HepG2 (cell line): ENCODE measurements around the gene ELMOD3. TPM values are rescaled to one million over a fixed set of nuclear protein-coding genes. Genes with fewer than 3 reads are reported as not detected.

Experiments used
- ATF7-NPFF ChIP-seq: sonication (generic); formaldehyde crosslinking; IDR thresholded peaks from 2 replicates; pipeline ENCODE4 v1.8.1; 2023; ENCODE audit warnings: mild to moderate bottlenecking, low read depth, missing genetic modification reagents, moderate library complexity
- FOSL1 ChIP-seq: sonication (generic); formaldehyde crosslinking; IDR thresholded peaks from 2 replicates; pipeline ENCODE4 v1.9.0; 2021; ENCODE audit warnings: missing genetic modification reagents, borderline replicate concordance
- GATAD1 ChIP-seq: IDR thresholded peaks from 2 replicates; pipeline ENCODE4 v1.6.1; 2016; ENCODE audit warnings: missing genetic modification reagents, missing compliant biosample characterization
- MBD4 ChIP-seq: IDR thresholded peaks from 2 replicates; pipeline ENCODE4 v1.6.1; 2012; ENCODE audit warnings: low read length, inconsistent platforms, borderline replicate concordance
- PHF8 ChIP-seq: sonication (generic); formaldehyde crosslinking; IDR thresholded peaks from 2 replicates; pipeline ENCODE4 v1.5.0; 2020; ENCODE audit warnings: missing genetic modification reagents
- TCF12 ChIP-seq, 2 experiments: fragments of 450-650 bp in 1 of 2; sonication (generic) in 1 of 2; formaldehyde crosslinking in 1 of 2; IDR thresholded peaks; 2 replicates each; pipeline versions ENCODE4 v1.6.1 to v1.8.0; 2017 to 2022; ENCODE audit warnings: antibody characterized with exemption in 1 of 2, mild to moderate bottlenecking in 1 of 2, missing genetic modification reagents in 1 of 2, moderate library complexity in 1 of 2
- ZBED4 ChIP-seq: sonication (generic); formaldehyde crosslinking; IDR thresholded peaks from 2 replicates; pipeline ENCODE4 v1.4.0; 2020; ENCODE audit warnings: missing genetic modification reagents, borderline replicate concordance
- ZMAT3 ChIP-seq: sonication (generic); formaldehyde crosslinking; conservative IDR thresholded peaks from 2 replicates; pipeline ENCODE4 v1.7.0; 2021; ENCODE audit warnings: missing genetic modification reagents
- ZNF530 ChIP-seq: sonication (generic); formaldehyde crosslinking; IDR thresholded peaks from 2 replicates; pipeline ENCODE4 v1.5.0; 2020; ENCODE audit warnings: low read depth, mild to moderate bottlenecking, missing genetic modification reagents
- ZNF556 ChIP-seq: sonication (generic); formaldehyde crosslinking; IDR thresholded peaks from 2 replicates; pipeline ENCODE4 v1.4.0; 2020; ENCODE audit warnings: mild to moderate bottlenecking, missing genetic modification reagents, borderline replicate concordance
- ZNF563 ChIP-seq: sonication (generic); formaldehyde crosslinking; IDR thresholded peaks from 2 replicates; pipeline ENCODE4 v1.8.0; 2022; ENCODE audit warnings: mild to moderate bottlenecking, moderate library complexity, missing genetic modification reagents
- ZNF574 ChIP-seq: sonication (generic); formaldehyde crosslinking; IDR thresholded peaks from 2 replicates; pipeline ENCODE4 v1.4.0; 2020; ENCODE audit warnings: missing genetic modification reagents
- ZNF704 ChIP-seq: sonication (generic); formaldehyde crosslinking; IDR thresholded peaks from 2 replicates; pipeline ENCODE4 v1.8.1; 2023; ENCODE audit warnings: mild to moderate bottlenecking, inconsistent platforms, moderate library complexity, missing genetic modification reagents, borderline replicate concordance
- ZNF800 ChIP-seq: sonication (generic); formaldehyde crosslinking; IDR thresholded peaks from 2 replicates; pipeline ENCODE4 v1.4.0; 2020; ENCODE audit warnings: missing genetic modification reagents
- polyA plus RNA-seq, 8 experiments: library from polyadenylated mRNA; depleted of rRNA in 3 of 8; stranded (reverse) in 7 of 8; unstranded in 1 of 8; fragments of >200 nt; fragmentation: Illumina TruSeq in 4 of 8; extraction: Trizol in 4 of 8; gene quantifications; 2 replicates each; pipeline versions ENCODE4 v1.2.1 to v1.2.3, GENCODE V29; 2011 to 2016; ENCODE audit warnings: low read depth in 4 of 8, missing spikeins in 1 of 8, mixed read lengths in 1 of 8; ENCODE audit not compliant: insufficient read depth in 1 of 8
- total RNA-seq, 5 experiments: library from RNA; depleted of rRNA; stranded (reverse); fragments of >200 nt; fragmentation: Illumina TruSeq; extraction: Trizol; gene quantifications; 2 replicates each; pipeline ENCODE4 v1.2.3, GENCODE V29; 2016; ENCODE audit warnings: low read depth in 1 of 5
- TF ChIP-seq, protein P1 (sequence below): sonication (generic); formaldehyde crosslinking; conservative IDR thresholded peaks from 2 replicates; pipeline ENCODE4 v1.4.0; 2020; ENCODE audit warnings: missing genetic modification reagents

ELMOD3 gene
- total and polyA plus RNA-seq, 2 of the 13 experiments (the other 11 are each of a cell fraction or from before 2014, with no cell fraction given) = 13.3 to 19.5 TPM

- TF ChIP-seq PHF8 (CRISPR knock-in tag) = peak; percentile 42; the same call in 1 of the 2 replicates
- no peak for TF ChIP-seq FOSL1 (CRISPR knock-in tag)
- TF ChIP-seq ZNF530 (CRISPR knock-in tag) = no peak
- TF ChIP-seq TCF12 (IDR thresholded peaks at IDR 0.05) = no peak
- no peak for TF ChIP-seq TCF12 (CRISPR knock-in tag; IDR thresholded peaks at IDR 0.05)
- TF ChIP-seq ZNF563 (CRISPR knock-in tag) = no peak
- TF ChIP-seq, protein P1, sequence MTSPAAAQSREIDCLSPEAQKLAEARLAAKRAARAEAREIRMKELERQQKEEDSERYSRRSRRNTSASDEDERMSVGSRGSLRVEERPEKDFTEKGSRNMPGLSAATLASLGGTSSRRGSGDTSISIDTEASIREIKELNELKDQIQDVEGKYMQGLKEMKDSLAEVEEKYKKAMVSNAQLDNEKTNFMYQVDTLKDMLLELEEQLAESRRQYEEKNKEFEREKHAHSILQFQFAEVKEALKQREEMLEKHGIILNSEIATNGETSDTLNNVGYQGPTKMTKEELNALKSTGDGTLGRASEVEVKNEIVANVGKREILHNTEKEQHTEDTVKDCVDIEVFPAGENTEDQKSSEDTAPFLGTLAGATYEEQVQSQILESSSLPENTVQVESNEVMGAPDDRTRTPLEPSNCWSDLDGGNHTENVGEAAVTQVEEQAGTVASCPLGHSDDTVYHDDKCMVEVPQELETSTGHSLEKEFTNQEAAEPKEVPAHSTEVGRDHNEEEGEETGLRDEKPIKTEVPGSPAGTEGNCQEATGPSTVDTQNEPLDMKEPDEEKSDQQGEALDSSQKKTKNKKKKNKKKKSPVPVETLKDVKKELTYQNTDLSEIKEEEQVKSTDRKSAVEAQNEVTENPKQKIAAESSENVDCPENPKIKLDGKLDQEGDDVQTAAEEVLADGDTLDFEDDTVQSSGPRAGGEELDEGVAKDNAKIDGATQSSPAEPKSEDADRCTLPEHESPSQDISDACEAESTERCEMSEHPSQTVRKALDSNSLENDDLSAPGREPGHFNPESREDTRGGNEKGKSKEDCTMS (CRISPR knock-in tag) = no peak
- TF ChIP-seq ATF7-NPFF (CRISPR knock-in tag) = 0 out of 2 replicates have a peak, but pooled peaks have one; percentile 63
- 0 out of 2 replicates have a peak, but pooled peaks have one; percentile 45 for TF ChIP-seq ZNF556 (CRISPR knock-in tag)
- TF ChIP-seq ZNF800 (CRISPR knock-in tag) = peak; percentile 55; the same call in 1 of the 2 replicates
- TF ChIP-seq ZNF574 (CRISPR knock-in tag) = peak; percentile 12; the same call in 1 of the 2 replicates
- TF ChIP-seq GATAD1 = peak; percentile 23; the same call in 1 of the 2 replicates
- no peak for TF ChIP-seq ZBED4 (CRISPR knock-in tag)
- TF ChIP-seq ZMAT3 (CRISPR knock-in tag) = no peak
- TF ChIP-seq MBD4 = no peak
- TF ChIP-seq ZNF704 = peak; percentile 33; the same call in 1 of the 2 replicates
Observed at GRCh38 chr2:85326406-85327159, 28.0 kb upstream of the ELMOD3 start (continued).
